ENCODE data around the gene RPL11. TPM values are rescaled to one million over a fixed set of nuclear protein-coding genes. Genes with fewer than 3 reads are reported as not detected.

RPL11 gene
- total and polyA plus RNA-seq, 2 of the 8 experiments (the other 6 are each of a cell fraction or from before 2014, with no cell fraction given) = 1,192 to 1,426 TPM

DNA sequence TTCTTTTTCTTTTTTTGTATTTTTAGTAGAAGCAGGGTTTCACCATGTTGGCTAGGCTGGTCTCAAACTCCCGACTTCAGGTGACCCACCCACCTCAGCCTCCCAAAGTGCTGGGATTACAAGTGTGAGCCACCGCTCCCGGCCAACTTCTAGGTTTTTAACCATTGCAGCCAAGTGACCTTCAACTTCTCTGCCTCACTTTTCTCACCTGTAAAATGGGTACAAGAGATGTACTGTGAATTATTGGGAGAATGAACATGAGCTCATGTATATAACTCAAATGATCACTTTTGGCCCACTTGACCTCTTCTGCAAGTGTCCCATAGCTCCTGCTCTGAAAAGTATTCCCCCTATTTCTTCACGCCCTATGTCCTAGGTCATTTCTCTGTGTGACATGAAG, 11.8 kb upstream of the RPL11 start:
- no peak for DNase-seq (ENCODE audit: low read depth in 1 of 2, low spot score in 2 of 2)
- no peak overlapping the region for H3K4ac ChIP-seq (replicated peaks; ENCODE audit: insufficient read length, low read depth, low read length)
- H3K14ac ChIP-seq (ENCODE audit: insufficient read length) = no peak overlapping the region
- no peak overlapping the region for H3K56ac ChIP-seq (replicated peaks; ENCODE audit: insufficient read length, low read depth, low read length)
- no peak overlapping the region for H2BK20ac ChIP-seq (ENCODE audit: low read length)
- no peak overlapping the region for H2BK120ac ChIP-seq (replicated peaks; ENCODE audit: low read depth, low read length)
- H3K79me2 ChIP-seq (ENCODE audit: control insufficient read depth in 1 of 2, insufficient read depth in 2 of 2, low read length in 2 of 2) = no peaks in the 10 kb centered on the region
- WGBS, 2 experiments (ENCODE audit: extremely low coverage in 1 of 2, insufficient coverage in 1 of 2, insufficient read length in 1 of 2, insufficient replicate concordance in 2 of 2, low coverage in 1 of 2, low lambda C conversion rate in 2 of 2, missing lambda C conversion rate in 1 of 2) = 88% methylated on average over 4 of the region's 4 CpGs; no CpG with 5 or more reads in 1 of the 2 experiments
- H3K4me2 ChIP-seq (ENCODE audit: insufficient read depth in 1 of 2, low read depth in 2 of 2, low read length in 2 of 2) = no peak overlapping the region
- no peak overlapping the region for H4K5ac ChIP-seq (ENCODE audit: insufficient read length, low read depth, low read length)
- H3K9ac ChIP-seq (replicated peaks in 1 of 4; ENCODE audit: extremely low read depth in 1 of 4, low read depth in 3 of 4, low read length in 3 of 4) = no peak overlapping the region
- H4K8ac ChIP-seq (ENCODE audit: extremely low read depth, insufficient read depth, low read length) = no peak overlapping the region
- no peaks in the 10 kb centered on the region for H4K20me1 ChIP-seq (replicated peaks in 1 of 2; ENCODE audit: control insufficient read depth in 1 of 2, insufficient read depth in 2 of 2, low read length in 2 of 2)
- H3K79me1 ChIP-seq (ENCODE audit: low read depth, low read length) = no peaks in the 10 kb centered on the region
- H2BK5ac ChIP-seq (ENCODE audit: low read depth, low read length) = no peak overlapping the region
- POLR2A ChIA-PET (ENCODE audit: partially characterized antibody) = interaction anchor here (0.8 to 9.4 kb wide), 3 partner anchors 9 to 19 kb away, joined by 3 to 83 read pairs (median 3); partner anchors contain the start of gene RPL11
- no peak overlapping the region for H2BK15ac ChIP-seq (ENCODE audit: low read length)
- H2BK12ac ChIP-seq (ENCODE audit: low read depth, low read length) = no peak overlapping the region
- CTCF ChIA-PET (ENCODE audit: partially characterized antibody) = interaction anchor here (0.7 to 2.7 kb wide), 5 partner anchors 12 to 135 kb away, joined by 3 to 10 read pairs (median 4); partner anchors contain the start of gene RPL11
- no peaks in the 10 kb centered on the region for H3K4me1 ChIP-seq (replicated peaks in 1 of 4; ENCODE audit: control insufficient read depth in 3 of 4, insufficient read depth in 4 of 4, low read length in 3 of 4)
- no peak overlapping the region for H2AFZ ChIP-seq (ENCODE audit: low read length)
- no peak overlapping the region for H3K23ac ChIP-seq (ENCODE audit: insufficient read length)
- H3K9me3 ChIP-seq (ENCODE audit: insufficient read depth in 2 of 2, low read depth in 1 of 2, low read length in 1 of 2) = no peaks in the 10 kb centered on the region
- H4K91ac ChIP-seq (replicated peaks; ENCODE audit: insufficient read length, low read length) = no peak overlapping the region
- no peaks in the 10 kb centered on the region for H3K36me3 ChIP-seq (ENCODE audit: control insufficient read depth in 2 of 4, insufficient read depth in 4 of 4, low read length in 3 of 4)
- no peak overlapping the region for H3K18ac ChIP-seq (ENCODE audit: extremely low read depth, low read length)
- no peak for FAIRE-seq
- no peaks in the 10 kb centered on the region for H3K23me2 ChIP-seq (ENCODE audit: low read depth, low read length)
- no peak overlapping the region for H3K27ac ChIP-seq (ENCODE audit: low read depth, low read length)
- no peaks in the 10 kb centered on the region; a peak in 1 of 7 replicates for H3K27me3 ChIP-seq (replicated peaks in 1 of 4; ENCODE audit: control insufficient read depth in 3 of 4, extremely low read depth in 1 of 4, insufficient read depth in 3 of 4, low read length in 3 of 4)
- no peak overlapping the region for H2AK5ac ChIP-seq (ENCODE audit: low read depth, low read length)
- H3K4me3 ChIP-seq (ENCODE audit: extremely low read depth in 1 of 4, insufficient read depth in 2 of 4, low read depth in 3 of 4, low read length in 4 of 4) = no peak overlapping the region
- TF ChIP-seq BACH1 (IDR thresholded peaks at IDR 0.05; ENCODE audit: low read length) (no peak), HDAC6 (IDR thresholded peaks at IDR 0.05; ENCODE audit: low read depth, low read length) (no peak), TBP (IDR thresholded peaks at IDR 0.05; ENCODE audit: low read depth, low read length) (no peak)

All from H1 (cell line).